ENCODE data around the gene C1orf198.

- no peak for TF ChIP-seq EZH2 (IDR thresholded peaks at IDR 0.05; ENCODE audit: insufficient read depth, poor library complexity, severe bottlenecking)
- no peak for TF ChIP-seq EZH2phosphoT487 (IDR thresholded peaks at IDR 0.05; ENCODE audit: insufficient read depth, low read depth)
These were observed 46.8 kb upstream of the C1orf198 start for GRCh38 chr1:230915078-230915477.

Data from GM23248 (cell line).